ENCODE results near the gene ALDH4A1. TPM values are rescaled to one million over a fixed set of nuclear protein-coding genes. Genes with fewer than 3 reads are reported as not detected.

The ALDH4A1 gene
- polyA plus RNA-seq, 2 donors: 34.7 to 39.6 TPM

- no peaks in the 10 kb centered on the region for H3K27me3 ChIP-seq (ENCODE audit: control insufficient read depth in 1 of 2, insufficient read depth in 2 of 2, low read length in 2 of 2)
- 75 to 88% methylated on average over 2 of the region's 2 CpGs for WGBS, 2 donors
- no peak overlapping the region for H3K27ac ChIP-seq (ENCODE audit: low read depth in 2 of 2, low read length in 1 of 2)
- peaks cover 4 to 28% of the 10 kb centered on the region in 2 donors for H3K4me1 ChIP-seq (ENCODE audit: control insufficient read depth in 2 of 2, insufficient read depth in 2 of 2, low read length in 1 of 2)
- H3K9me3 ChIP-seq (ENCODE audit: control insufficient read depth in 2 of 2, insufficient read depth in 1 of 2, low read depth in 1 of 2, low read length in 1 of 2): no peaks in the 10 kb centered on the region
- no peak overlapping the region for H3K4me3 ChIP-seq (ENCODE audit: low read depth in 1 of 2, low read length in 2 of 2)
- peaks cover 0 to 17% of the 10 kb centered on the region in 2 donors for H3K36me3 ChIP-seq (ENCODE audit: control insufficient read depth in 2 of 2, insufficient read depth in 2 of 2, low read length in 1 of 2)
Observed at GRCh38 chr1:18881164-18881563, 21.2 kb downstream of the ALDH4A1 start.

- H3K36me3 ChIP-seq (ENCODE audit: control insufficient read depth in 2 of 2, insufficient read depth in 2 of 2, low read length in 1 of 2): peaks cover 0 to 21% of the 10 kb centered on the region in 2 donors
- peaks cover 3 to 24% of the 10 kb centered on the region in 2 donors for H3K4me1 ChIP-seq (ENCODE audit: control insufficient read depth in 2 of 2, insufficient read depth in 2 of 2, low read length in 1 of 2)
- no peaks in the 10 kb centered on the region for H3K9me3 ChIP-seq (ENCODE audit: control insufficient read depth in 2 of 2, insufficient read depth in 1 of 2, low read depth in 1 of 2, low read length in 1 of 2)
- H3K4me3 ChIP-seq (ENCODE audit: low read depth in 1 of 2, low read length in 2 of 2): no peak overlapping the region
- H3K27me3 ChIP-seq (ENCODE audit: control insufficient read depth in 1 of 2, insufficient read depth in 2 of 2, low read length in 2 of 2): no peaks in the 10 kb centered on the region
- H3K27ac ChIP-seq (ENCODE audit: low read depth in 2 of 2, low read length in 1 of 2): no peak overlapping the region
- 79 to 86% methylated on average over 1 of the region's 1 CpG for WGBS, 2 donors
Observed at GRCh38 chr1:18880585-18880984, 21.8 kb downstream of the ALDH4A1 start.

DNA sequence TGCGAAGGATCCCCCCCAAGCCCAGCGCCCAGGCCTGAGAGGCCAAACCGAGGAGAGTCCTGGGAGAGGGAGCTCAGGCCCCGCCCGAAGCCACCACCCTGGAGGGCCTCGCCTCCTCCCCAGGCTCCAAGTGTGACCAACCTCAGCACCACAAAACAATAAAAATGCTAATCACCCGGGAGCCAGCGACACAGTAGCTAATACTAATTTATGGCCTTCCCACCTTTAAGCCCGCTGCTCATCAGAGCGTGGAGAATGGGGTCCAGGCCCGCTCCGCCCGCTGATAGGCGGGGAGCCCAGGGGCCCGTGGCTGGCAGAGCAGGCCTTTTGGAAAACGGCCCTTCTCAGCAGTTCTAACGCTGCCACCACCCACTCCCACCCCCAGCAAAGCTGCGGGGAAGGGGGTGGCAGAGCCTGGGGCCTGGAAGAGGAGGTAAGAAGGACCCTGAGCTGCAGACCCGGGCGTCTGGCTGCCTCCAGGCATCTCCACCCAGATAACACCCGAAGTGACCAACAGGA is 22.5 kb downstream of the ALDH4A1 start:
- Histone ChIP-seq H3K27me3 (ENCODE audit: control insufficient read depth in 1 of 2, insufficient read depth in 2 of 2, low read length in 2 of 2) (no peaks in the 10 kb centered on the region), H3K36me3 (ENCODE audit: control insufficient read depth in 2 of 2, insufficient read depth in 2 of 2, low read length in 1 of 2) (peaks cover 0 to 20% of the 10 kb centered on the region in 2 donors), H3K4me3 (ENCODE audit: low read depth in 1 of 2, low read length in 2 of 2) (no peak overlapping the region), H3K27ac (ENCODE audit: low read depth in 2 of 2, low read length in 1 of 2) (no peak overlapping the region), H3K4me1 (ENCODE audit: control insufficient read depth in 2 of 2, insufficient read depth in 2 of 2, low read length in 1 of 2) (peaks cover 3 to 26% of the 10 kb centered on the region in 2 donors), H3K9me3 (ENCODE audit: control insufficient read depth in 2 of 2, insufficient read depth in 1 of 2, low read depth in 1 of 2, low read length in 1 of 2) (no peaks in the 10 kb centered on the region)
- WGBS, 2 donors: 54 to 58% methylated on average over 20 to 21 of the region's 21 CpGs

- Histone ChIP-seq H3K4me1 (ENCODE audit: control insufficient read depth in 2 of 2, insufficient read depth in 2 of 2, low read length in 1 of 2) (peaks cover 3 to 26% of the 10 kb centered on the region in 2 donors), H3K27ac (ENCODE audit: low read depth in 2 of 2, low read length in 1 of 2) (no peak overlapping the region), H3K4me3 (ENCODE audit: low read depth in 1 of 2, low read length in 2 of 2) (no peak overlapping the region), H3K36me3 (ENCODE audit: control insufficient read depth in 2 of 2, insufficient read depth in 2 of 2, low read length in 1 of 2) (peaks cover 0 to 21% of the 10 kb centered on the region in 2 donors), H3K27me3 (ENCODE audit: control insufficient read depth in 1 of 2, insufficient read depth in 2 of 2, low read length in 2 of 2) (no peaks in the 10 kb centered on the region), H3K9me3 (ENCODE audit: control insufficient read depth in 2 of 2, insufficient read depth in 1 of 2, low read depth in 1 of 2, low read length in 1 of 2) (no peaks in the 10 kb centered on the region)
- WGBS, 2 donors: 61 to 63% methylated on average over 12 of the region's 12 CpGs
Observed at GRCh38 chr1:18879215-18879790, 23.1 kb downstream of the ALDH4A1 start.

DNA sequence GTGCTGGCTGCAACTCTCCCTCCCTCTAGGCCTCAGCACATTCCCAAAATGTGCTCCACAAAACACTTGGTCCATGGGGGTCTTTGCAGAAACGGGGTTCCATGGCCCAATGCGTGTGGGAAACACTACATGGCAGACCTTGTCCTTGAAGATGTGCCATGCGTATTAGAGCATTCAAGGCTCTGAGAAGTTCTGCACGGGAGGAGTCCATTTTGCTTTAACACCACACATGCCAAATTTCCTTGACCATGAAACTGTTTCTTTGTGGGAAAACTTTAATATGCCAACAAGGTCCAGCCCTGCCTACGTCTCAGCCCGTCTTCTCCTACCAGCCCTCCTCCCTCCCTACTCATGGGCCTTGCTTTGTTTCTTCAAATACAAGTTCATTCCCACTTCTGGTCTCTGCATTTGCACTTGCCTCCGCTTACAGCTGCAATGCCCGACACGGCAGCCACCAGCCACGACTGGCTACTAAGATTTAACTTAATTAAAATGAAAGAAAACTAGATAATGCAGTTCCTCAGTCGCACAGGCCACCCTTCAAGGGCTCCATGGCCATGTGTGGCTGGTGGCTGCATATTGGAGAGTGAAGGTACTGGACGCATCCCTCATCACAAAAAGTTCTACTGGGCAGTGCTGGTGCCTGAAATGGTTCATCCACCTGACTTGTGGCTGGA is 23.7 kb downstream of the ALDH4A1 start:
- Histone ChIP-seq H3K27ac (ENCODE audit: low read depth in 2 of 2, low read length in 1 of 2) (no peak overlapping the region), H3K36me3 (ENCODE audit: control insufficient read depth in 2 of 2, insufficient read depth in 2 of 2, low read length in 1 of 2) (peaks cover 0 to 25% of the 10 kb centered on the region in 2 donors), H3K4me3 (ENCODE audit: low read depth in 1 of 2, low read length in 2 of 2) (no peak overlapping the region), H3K27me3 (ENCODE audit: control insufficient read depth in 1 of 2, insufficient read depth in 2 of 2, low read length in 2 of 2) (no peaks in the 10 kb centered on the region), H3K4me1 (ENCODE audit: control insufficient read depth in 2 of 2, insufficient read depth in 2 of 2, low read length in 1 of 2) (peaks cover 3 to 26% of the 10 kb centered on the region in 2 donors), H3K9me3 (ENCODE audit: control insufficient read depth in 2 of 2, insufficient read depth in 1 of 2, low read depth in 1 of 2, low read length in 1 of 2) (no peaks in the 10 kb centered on the region)
- WGBS, 2 donors: 77 to 86% methylated on average over 12 of the region's 12 CpGs

DNA sequence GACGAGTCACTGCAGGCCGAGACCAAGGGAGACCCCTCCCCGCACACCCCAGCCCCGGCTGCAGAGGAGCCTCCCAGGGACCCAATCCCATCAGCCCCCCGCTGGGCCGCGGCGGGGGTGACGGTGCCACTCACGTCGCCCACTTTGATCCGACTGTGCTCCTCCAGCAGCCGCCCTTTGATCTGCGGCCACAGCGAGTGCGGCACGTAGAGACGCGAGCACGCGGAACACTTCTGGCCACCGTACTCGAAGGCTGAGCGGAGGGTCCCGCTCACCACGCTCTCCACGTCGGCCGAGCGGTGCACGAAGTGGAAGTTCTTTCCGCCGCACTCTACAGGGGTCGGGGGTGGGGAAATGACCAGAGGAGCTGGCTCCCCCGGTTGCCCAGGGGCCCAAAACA is 25.1 kb downstream of the ALDH4A1 start:
- peaks cover 3 to 20% of the 10 kb centered on the region in 2 donors for H3K4me1 ChIP-seq (ENCODE audit: control insufficient read depth in 2 of 2, insufficient read depth in 2 of 2, low read length in 1 of 2)
- 88 to 89% methylated on average over 35 of the region's 35 CpGs for WGBS, 2 donors
- H3K36me3 ChIP-seq (ENCODE audit: control insufficient read depth in 2 of 2, insufficient read depth in 2 of 2, low read length in 1 of 2): peaks cover 0 to 28% of the 10 kb centered on the region in 2 donors
- H3K27me3 ChIP-seq (ENCODE audit: control insufficient read depth in 1 of 2, insufficient read depth in 2 of 2, low read length in 2 of 2): no peaks in the 10 kb centered on the region
- no peaks in the 10 kb centered on the region for H3K9me3 ChIP-seq (ENCODE audit: control insufficient read depth in 2 of 2, insufficient read depth in 1 of 2, low read depth in 1 of 2, low read length in 1 of 2)
- H3K4me3 ChIP-seq (ENCODE audit: low read depth in 1 of 2, low read length in 2 of 2): no peak overlapping the region
- H3K27ac ChIP-seq (ENCODE audit: low read depth in 2 of 2, low read length in 1 of 2): no peak overlapping the region

GRCh38 chr1:18876210-18876609 is 26.1 kb downstream of the ALDH4A1 start:
- Histone ChIP-seq H3K4me1 (ENCODE audit: control insufficient read depth in 2 of 2, insufficient read depth in 2 of 2, low read length in 1 of 2) (peaks cover 0 to 13% of the 10 kb centered on the region in 2 donors), H3K4me3 (ENCODE audit: low read depth in 1 of 2, low read length in 2 of 2) (no peak overlapping the region), H3K27ac (ENCODE audit: low read depth in 2 of 2, low read length in 1 of 2) (no peak overlapping the region), H3K27me3 (ENCODE audit: control insufficient read depth in 1 of 2, insufficient read depth in 2 of 2, low read length in 2 of 2) (no peaks in the 10 kb centered on the region), H3K36me3 (ENCODE audit: control insufficient read depth in 2 of 2, insufficient read depth in 2 of 2, low read length in 1 of 2) (peaks cover 0 to 27% of the 10 kb centered on the region in 2 donors), H3K9me3 (ENCODE audit: control insufficient read depth in 2 of 2, insufficient read depth in 1 of 2, low read depth in 1 of 2, low read length in 1 of 2) (no peaks in the 10 kb centered on the region)
- WGBS, 2 donors: 92 to 93% methylated on average over 10 of the region's 10 CpGs

- 78 to 89% methylated on average over 3 of the region's 3 CpGs for WGBS, 2 donors
Observed at GRCh38 chr1:18875796-18876128, 26.6 kb downstream of the ALDH4A1 start.

DNA sequence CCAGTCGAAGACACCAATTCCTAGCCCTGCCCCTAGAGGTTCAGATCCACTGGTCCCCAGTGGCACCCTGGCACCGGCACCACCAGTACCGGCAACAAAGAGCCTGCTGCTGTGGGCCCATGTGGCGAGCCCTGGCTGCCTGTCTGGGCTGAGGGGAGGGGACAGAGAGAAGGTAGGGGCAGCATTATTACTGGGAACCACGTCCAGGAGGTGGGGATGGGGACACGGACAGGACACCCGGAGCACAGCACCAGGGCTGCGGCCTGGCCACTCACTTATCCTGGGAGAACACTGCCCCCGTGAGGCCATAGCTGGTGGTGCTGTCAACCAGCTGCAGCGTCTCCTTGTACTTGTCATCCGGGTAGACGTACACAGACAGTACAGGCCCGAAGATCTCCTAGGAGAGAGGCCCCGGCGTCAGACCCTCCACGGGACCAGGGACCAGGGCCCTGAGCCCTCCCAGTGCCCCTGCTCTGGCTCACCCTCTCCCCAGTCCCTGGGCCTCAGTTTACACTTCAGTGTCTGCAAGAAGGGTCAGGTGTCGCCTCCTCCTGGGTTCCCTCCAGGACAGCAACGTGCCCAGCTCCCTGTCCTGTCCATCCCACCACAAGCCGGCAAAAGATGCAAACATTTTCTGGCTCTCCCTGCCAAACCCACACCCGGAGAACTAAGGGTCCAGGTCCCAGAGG is 27.1 kb downstream of the ALDH4A1 start:
- H3K4me1 ChIP-seq (ENCODE audit: control insufficient read depth in 2 of 2, insufficient read depth in 2 of 2, low read length in 1 of 2): peaks cover 0 to 10% of the 10 kb centered on the region in 2 donors
- H3K4me3 ChIP-seq (ENCODE audit: low read depth in 1 of 2, low read length in 2 of 2): no peak overlapping the region
- no peak overlapping the region for H3K27ac ChIP-seq (ENCODE audit: low read depth in 2 of 2, low read length in 1 of 2)
- H3K9me3 ChIP-seq (ENCODE audit: control insufficient read depth in 2 of 2, insufficient read depth in 1 of 2, low read depth in 1 of 2, low read length in 1 of 2): no peaks in the 10 kb centered on the region
- 49 to 56% methylated on average over 19 to 20 of the region's 20 CpGs for WGBS, 2 donors
- H3K27me3 ChIP-seq (ENCODE audit: control insufficient read depth in 1 of 2, insufficient read depth in 2 of 2, low read length in 2 of 2): no peaks in the 10 kb centered on the region
- H3K36me3 ChIP-seq (ENCODE audit: control insufficient read depth in 2 of 2, insufficient read depth in 2 of 2, low read length in 1 of 2): peaks cover 0 to 27% of the 10 kb centered on the region in 2 donors

More at GRCh38 chr1:18875796-18876128, 26.6 kb downstream of the ALDH4A1 start:
- Histone ChIP-seq H3K4me1 (ENCODE audit: control insufficient read depth in 2 of 2, insufficient read depth in 2 of 2, low read length in 1 of 2) (peaks cover 0 to 10% of the 10 kb centered on the region in 2 donors), H3K4me3 (ENCODE audit: low read depth in 1 of 2, low read length in 2 of 2) (no peak overlapping the region), H3K27ac (ENCODE audit: low read depth in 2 of 2, low read length in 1 of 2) (no peak overlapping the region), H3K36me3 (ENCODE audit: control insufficient read depth in 2 of 2, insufficient read depth in 2 of 2, low read length in 1 of 2) (peaks cover 0 to 27% of the 10 kb centered on the region in 2 donors), H3K9me3 (ENCODE audit: control insufficient read depth in 2 of 2, insufficient read depth in 1 of 2, low read depth in 1 of 2, low read length in 1 of 2) (no peaks in the 10 kb centered on the region), H3K27me3 (ENCODE audit: control insufficient read depth in 1 of 2, insufficient read depth in 2 of 2, low read length in 2 of 2) (no peaks in the 10 kb centered on the region)

Measured in esophagus (tissue), 2 donors.